HT-29 (cell line): Measurements from ENCODE around the gene KLRC3. TPM values are rescaled to one million over a fixed set of nuclear protein-coding genes. Genes with fewer than 3 reads are reported as not detected.
A peak's percentile ranks its signal among the peaks of the same experiment; 100 is the strongest.
"Not testable (repeated sequence)": the region's sequence is repeated elsewhere in the genome, so short reads cannot be mapped to it uniquely, and the experiment has no call there.

Source experiments
- DNase-seq: peaks from one replicate; pipeline ENCODE4 v3.0.0-alpha.2; 2015; ENCODE audit warnings: low spot score
- total RNA-seq: library from RNA; depleted of rRNA; stranded (reverse); fragments of >200 nt; shearing (Covaris generic); gene quantifications from 2 replicates; pipeline ENCODE4 v1.2.3, GENCODE V29; 2014; rRNA removed

The KLRC3 gene
- total RNA-seq, 1 experiment from 2014 or later: 0.46 TPM

- no peak for DNase-seq
Measured at GRCh38 chr12:10369557-10370415, 50.6 kb downstream of the KLRC3 start.

GRCh38 chr12:10368206-10369171 is 51.9 kb downstream of the KLRC3 start:
- no peak for DNase-seq

GRCh38 chr12:10367714-10368113 is 52.7 kb downstream of the KLRC3 start:
- not testable (repeated sequence) for DNase-seq

- peak; percentile 44 for DNase-seq
Measured at GRCh38 chr12:10366875-10367274, 53.5 kb downstream of the KLRC3 start.

- peak; percentile 64 for DNase-seq
Measured at GRCh38 chr12:10365696-10366405, 54.5 kb downstream of the KLRC3 start.

- peak; percentile 94 for DNase-seq
Measured at GRCh38 chr12:10364815-10365622, 55.4 kb downstream of the KLRC3 start.

- DNase-seq: peak; percentile 75
Measured at GRCh38 chr12:10363914-10364814, 56.2 kb downstream of the KLRC3 start.

- DNase-seq: peak; percentile 34
Measured at GRCh38 chr12:10363658-10363913, 56.8 kb downstream of the KLRC3 start.

GRCh38 chr12:10362828-10363657 is 57.4 kb downstream of the KLRC3 start:
- peak; percentile 36 for DNase-seq

- peak; percentile 25 for DNase-seq
Measured at GRCh38 chr12:10362325-10362724, 58.1 kb downstream of the KLRC3 start.

Other genes with a start within 250 kb of the KLRC3 start
- not detected in 2 replicates for gene OLR1, start 248.5 kb downstream of the KLRC3 start, total RNA-seq
- gene TMEM52B, start 241.6 kb downstream of the KLRC3 start, total RNA-seq: not detected in 2 replicates
- gene GABARAPL1, start 207.7 kb downstream of the KLRC3 start, total RNA-seq: 7.9 and 17.4 TPM in 2 replicates
- not detected in 2 replicates for gene KLRD1, start 112.7 kb downstream of the KLRC3 start, total RNA-seq
- 0.05 TPM in 1 of 2 replicates, not detected in the other for gene KLRK1, start 30.6 kb downstream of the KLRC3 start, total RNA-seq
- gene KLRC4, start 10.8 kb downstream of the KLRC3 start, total RNA-seq: 0.10 TPM in 1 of 2 replicates, not detected in the other
- 2.7 and 3.0 TPM in 2 replicates for gene KLRC2, start 15.4 kb upstream of the KLRC3 start, total RNA-seq
- 0.29 TPM in 1 of 2 replicates, not detected in the other for gene KLRC1, start 32.8 kb upstream of the KLRC3 start, total RNA-seq
- gene EIF2S3B, start 85.3 kb upstream of the KLRC3 start, total RNA-seq: 0.18 and 0.43 TPM in 2 replicates
- gene MAGOHB, start 193.0 kb upstream of the KLRC3 start, total RNA-seq: 34.0 and 41.7 TPM in 2 replicates